HG02642 (cell line): ENCODE results near the gene ME3.
"Not testable (repeated sequence)": the region's sequence is repeated elsewhere in the genome, so short reads cannot be mapped to it uniquely, and the experiment has no call there.

ENCODE experiments used
- ATAC-seq: cut with Tn5 transposase; IDR thresholded peaks from one replicate; pipeline ENCODE4 v1.9.1; 2021; ENCODE audit warnings: mild to moderate bottlenecking; ENCODE audit not compliant: unreplicated experiment, poor library complexity

The ME3 gene

GRCh38 chr11:86523738-86524619 is 148.4 kb downstream of the ME3 start:
- no peak for ATAC-seq

GRCh38 chr11:86522512-86522911 is 149.9 kb downstream of the ME3 start:
- not testable (repeated sequence) for ATAC-seq

GRCh38 chr11:86519064-86519911 is 153.1 kb downstream of the ME3 start:
- no peak for ATAC-seq

- ATAC-seq: no peak
Measured at GRCh38 chr11:86518211-86518610, 154.2 kb downstream of the ME3 start.

- ATAC-seq: no peak
Measured at GRCh38 chr11:86517557-86517956, 154.9 kb downstream of the ME3 start.

GRCh38 chr11:86515297-86516094 is 156.9 kb downstream of the ME3 start:
- no peak for ATAC-seq

GRCh38 chr11:86514453-86514852 is 158.0 kb downstream of the ME3 start:
- no peak for ATAC-seq

GRCh38 chr11:86513746-86514373 is 158.6 kb downstream of the ME3 start:
- no peak for ATAC-seq

GRCh38 chr11:86513138-86513537 is 159.3 kb downstream of the ME3 start:
- ATAC-seq: no peak

GRCh38 chr11:86511086-86511551 is 161.3 kb downstream of the ME3 start:
- ATAC-seq: no peak

GRCh38 chr11:86510674-86511073 is 161.7 kb downstream of the ME3 start:
- no peak for ATAC-seq

GRCh38 chr11:86510097-86510496 is 162.3 kb downstream of the ME3 start:
- ATAC-seq: no peak

GRCh38 chr11:86509588-86509974 is 162.8 kb downstream of the ME3 start:
- no peak for ATAC-seq

GRCh38 chr11:86508604-86509587 is 163.5 kb downstream of the ME3 start:
- no peak for ATAC-seq

- ATAC-seq: no peak
Measured at GRCh38 chr11:86507249-86507845, 165.1 kb downstream of the ME3 start.

GRCh38 chr11:86506235-86506634 is 166.2 kb downstream of the ME3 start:
- no peak for ATAC-seq

- no peak for ATAC-seq
Measured at GRCh38 chr11:86503131-86503530, 169.3 kb downstream of the ME3 start.

- ATAC-seq: no peak
Measured at GRCh38 chr11:86502137-86502642, 170.2 kb downstream of the ME3 start.
